Suppressor macrophage (primary cell): Measurements from ENCODE around the gene COL4A6.
"Not testable (repeated sequence)": the region's sequence is repeated elsewhere in the genome, so short reads cannot be mapped to it uniquely, and the experiment has no call there.

ENCODE experiments used
- DNase-seq, 4 experiments: peaks; one replicate each; pipeline ENCODE4 v3.0.0-alpha.2; 2020 to 2022

COL4A6 gene

GRCh38 chrX:108399418-108400165 lies 38.6 kb downstream of the COL4A6 start:
- DNase-seq: no peak

- no peak for DNase-seq
These were observed 40.4 kb downstream of the COL4A6 start for GRCh38 chrX:108397627-108398391.

GRCh38 chrX:108396986-108397385 lies 41.2 kb downstream of the COL4A6 start:
- DNase-seq: no peak

DNA sequence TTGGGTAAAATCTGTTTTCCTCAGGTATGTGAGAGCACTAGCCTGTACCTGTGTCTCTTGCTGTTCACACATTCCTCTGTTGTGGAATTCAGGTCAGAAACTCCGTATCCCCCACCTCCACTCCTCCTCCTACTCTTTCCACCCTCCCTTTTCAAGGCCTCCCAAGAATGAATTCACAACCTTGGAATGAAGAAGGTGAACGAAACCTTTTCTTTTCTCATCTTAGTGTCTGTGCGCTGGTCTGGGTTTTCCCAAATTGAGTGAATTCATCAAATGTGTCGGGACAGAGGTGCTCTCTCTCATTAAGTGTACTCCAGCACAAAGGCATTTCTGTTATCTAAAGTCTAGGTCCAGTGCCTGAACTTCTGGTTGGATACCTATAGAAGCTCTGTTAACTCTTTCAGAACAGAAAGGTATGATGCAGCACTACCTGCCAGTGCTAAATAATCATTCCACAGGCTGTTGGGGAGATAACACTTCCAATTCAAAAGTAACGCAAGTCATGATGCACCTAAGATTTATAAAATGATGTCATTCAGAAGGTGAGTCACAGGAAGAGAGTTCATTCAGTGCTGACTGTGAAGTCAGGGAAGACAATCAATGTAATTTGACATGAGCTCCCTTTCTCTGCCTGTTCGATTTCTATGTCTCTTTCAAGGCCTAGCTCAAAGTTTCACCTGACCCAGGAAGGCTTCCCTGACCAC lies 41.9 kb downstream of the COL4A6 start:
- DNase-seq: no peak

DNA sequence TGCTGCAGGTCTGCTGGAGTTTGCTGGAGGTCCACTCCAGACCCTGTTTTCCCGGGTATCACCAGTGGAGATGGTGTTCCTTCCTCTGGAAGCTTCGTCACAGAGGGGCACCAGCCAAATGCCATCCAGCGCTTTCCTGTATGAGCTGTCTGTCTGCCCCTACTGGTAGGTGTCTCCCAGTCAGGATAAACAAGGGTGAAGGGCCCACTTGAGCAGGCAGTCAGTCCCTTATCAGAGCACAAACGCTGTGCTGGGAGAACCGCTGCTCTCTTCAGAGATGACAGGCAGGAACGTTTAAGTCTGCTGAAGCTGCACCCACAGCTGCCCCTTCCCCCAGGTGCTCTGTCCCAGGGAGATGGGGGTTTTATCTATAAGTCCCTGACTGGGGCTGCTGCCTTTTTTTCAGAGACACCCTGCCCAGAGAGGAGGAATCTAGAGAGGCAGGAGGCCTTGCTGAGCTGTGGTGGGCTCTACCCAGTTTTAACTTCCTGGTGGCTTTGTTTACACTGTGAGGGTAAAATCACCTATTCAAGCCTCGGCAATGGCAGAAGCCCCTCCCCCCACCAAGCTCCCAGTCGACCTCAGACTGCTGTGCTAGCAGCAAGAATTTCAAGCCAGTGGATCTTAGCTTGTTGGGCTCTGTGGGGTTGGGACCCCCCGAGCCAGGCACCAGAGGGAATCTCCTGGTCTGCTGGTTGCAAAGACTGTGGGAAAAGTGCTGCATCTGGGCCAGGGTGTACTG lies 47.1 kb downstream of the COL4A6 start:
- DNase-seq: not testable (repeated sequence)

DNA sequence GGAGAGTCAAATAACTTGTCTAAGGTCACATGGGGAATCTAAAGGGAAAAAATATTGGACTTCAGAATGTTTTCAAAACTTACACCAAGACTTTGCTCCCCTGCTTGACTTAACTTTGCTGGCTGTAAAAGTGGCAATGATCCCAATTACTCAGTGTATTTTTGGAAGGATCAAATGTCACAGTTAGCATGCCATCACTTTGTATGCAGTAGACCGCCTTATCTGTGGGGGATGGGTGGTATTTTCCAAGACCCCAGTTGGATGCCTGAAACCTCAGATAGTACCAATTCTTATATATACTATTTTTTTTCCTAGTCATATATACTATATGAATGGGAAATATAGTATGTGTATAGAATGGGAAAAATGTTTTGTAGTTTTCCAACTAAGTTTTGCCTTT lies 53.4 kb downstream of the COL4A6 start:
- no peak for DNase-seq

- no peak for DNase-seq
These were observed 58.0 kb downstream of the COL4A6 start for GRCh38 chrX:108380222-108380621.

DNA sequence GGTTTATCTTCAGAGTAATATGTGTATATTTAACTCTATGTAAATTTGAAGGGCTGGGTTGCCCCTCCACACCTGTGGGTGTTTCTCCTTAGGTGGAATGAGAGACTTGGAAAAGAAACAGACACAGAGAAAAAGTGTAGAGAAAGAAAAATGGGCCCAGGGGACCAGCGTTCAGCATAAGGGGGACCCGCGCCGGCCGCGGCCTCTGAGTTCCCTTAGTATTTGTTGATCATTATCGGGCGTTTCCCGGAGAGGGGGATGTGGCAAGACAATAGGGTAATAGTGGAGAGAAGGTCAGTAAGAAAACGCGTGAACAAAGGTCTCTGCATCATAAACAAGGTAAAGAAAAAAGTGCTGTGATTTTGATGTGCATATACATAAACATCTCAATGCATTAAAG lies 61.4 kb downstream of the COL4A6 start:
- DNase-seq: not testable (repeated sequence)

GRCh38 chrX:108375591-108375990 lies 62.6 kb downstream of the COL4A6 start:
- DNase-seq: not testable (repeated sequence)

GRCh38 chrX:108366644-108367406 lies 71.4 kb downstream of the COL4A6 start:
- DNase-seq: no peak

DNA sequence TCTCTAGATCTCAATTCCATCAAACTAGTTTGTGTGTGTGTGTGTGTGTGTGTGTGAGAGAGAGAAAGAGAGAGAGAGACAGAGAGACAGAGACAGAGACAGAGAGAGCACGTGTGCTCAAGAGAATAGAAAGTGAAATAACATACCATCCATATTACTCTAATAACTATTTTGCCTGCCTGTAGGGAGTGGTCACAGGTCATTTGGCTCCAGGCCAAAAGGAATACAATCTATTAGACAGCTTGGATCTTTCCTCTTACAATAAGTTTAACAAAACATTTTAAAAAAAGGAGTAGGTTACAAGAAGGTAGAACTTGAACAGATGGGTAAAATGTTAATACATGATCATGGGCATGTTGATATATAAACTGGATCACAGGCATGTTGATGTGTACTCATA lies 76.2 kb downstream of the COL4A6 start:
- no peak for DNase-seq

DNA sequence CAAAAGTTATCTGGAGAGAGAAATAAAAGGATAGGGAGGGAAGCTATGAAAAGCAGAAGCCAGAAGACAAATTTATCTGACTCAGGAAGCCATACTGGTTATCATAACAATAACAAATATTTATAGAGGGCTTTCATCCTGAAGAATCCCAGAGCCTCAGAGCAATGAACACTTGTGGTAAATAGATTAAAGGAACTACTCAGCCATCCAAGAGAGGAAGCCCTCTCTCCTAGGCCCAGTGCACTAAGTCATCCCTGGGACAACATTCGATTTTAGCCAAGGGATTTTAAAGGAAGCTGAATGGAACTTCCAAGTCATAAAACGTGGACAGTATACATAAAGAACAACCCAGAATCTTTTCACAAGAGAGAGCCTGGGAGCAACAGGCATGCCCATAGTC lies 76.9 kb downstream of the COL4A6 start:
- DNase-seq: no peak

GRCh38 chrX:108359806-108360602 lies 78.2 kb downstream of the COL4A6 start:
- no peak for DNase-seq

DNA sequence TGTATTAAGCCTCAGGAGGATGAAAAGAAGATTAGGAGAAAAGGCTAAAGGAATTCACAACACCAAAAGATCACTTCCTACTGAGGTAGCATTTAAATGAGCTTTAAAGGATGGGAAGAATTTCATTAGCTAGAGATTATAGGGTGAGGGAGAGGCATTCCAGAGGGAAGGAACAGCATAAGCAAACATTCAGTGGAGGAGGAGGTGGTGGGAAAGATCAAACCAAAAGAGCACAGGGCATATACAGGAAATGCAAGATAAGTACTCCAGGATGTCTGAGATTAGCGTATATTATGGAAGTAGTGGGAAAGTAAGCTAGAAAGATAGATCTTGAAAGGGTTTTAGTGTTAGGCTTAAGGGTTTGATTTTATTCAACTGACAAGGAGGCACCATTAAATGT lies 84.8 kb downstream of the COL4A6 start:
- DNase-seq: no peak

GRCh38 chrX:108349210-108349609 lies 89.0 kb downstream of the COL4A6 start:
- no peak for DNase-seq

GRCh38 chrX:108348525-108348924 lies 89.7 kb downstream of the COL4A6 start:
- DNase-seq: no peak

DNA sequence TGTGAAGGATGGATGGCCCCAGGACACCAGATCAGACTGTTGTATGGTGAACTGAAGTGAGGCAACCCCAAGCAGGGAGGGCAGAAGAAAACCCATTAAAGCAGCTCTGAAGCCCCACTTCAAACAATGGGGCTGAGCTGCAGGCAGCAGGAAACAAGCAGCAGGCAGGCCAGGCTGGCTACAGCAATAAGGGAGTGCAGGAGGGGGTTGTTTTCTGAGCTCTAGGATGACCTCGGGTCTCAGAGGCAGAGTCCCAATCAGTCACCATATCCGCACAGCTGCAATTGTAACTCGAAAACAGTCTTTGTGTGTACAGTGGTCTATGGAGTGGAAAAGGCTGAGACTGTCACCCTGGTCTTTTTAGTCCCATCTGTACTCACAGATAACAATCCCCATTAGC lies 90.4 kb downstream of the COL4A6 start:
- no peak for DNase-seq

- no peak for DNase-seq
These were observed 94.0 kb downstream of the COL4A6 start for GRCh38 chrX:108344216-108344615.

GRCh38 chrX:108341947-108342346 lies 96.3 kb downstream of the COL4A6 start:
- no peak for DNase-seq

DNA sequence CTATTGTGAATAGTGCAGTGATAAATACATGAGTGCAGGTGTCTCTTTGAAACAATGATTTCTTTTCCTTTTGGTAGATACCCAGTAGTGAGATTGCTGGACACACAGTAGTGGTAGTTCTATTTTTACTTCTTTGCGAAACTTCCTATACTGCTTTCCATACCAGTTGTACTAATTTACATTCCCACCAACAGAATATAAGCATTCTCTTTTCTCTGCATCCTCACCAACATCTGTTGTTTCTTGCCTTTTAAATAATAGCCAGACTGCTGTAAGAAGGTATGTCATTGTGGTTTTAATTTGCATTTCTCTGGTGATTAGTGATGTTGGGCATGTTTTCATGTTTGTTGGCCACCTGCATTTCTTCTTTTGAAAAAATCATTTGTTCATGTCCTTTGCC lies 105.9 kb downstream of the COL4A6 start:
- DNase-seq: no peak
